SK-N-SH (cell line): Measurements from ENCODE around the gene SLC6A17. TPM values are rescaled to one million over a fixed set of nuclear protein-coding genes. Genes with fewer than 3 reads are reported as not detected.

Experiments
- CTCF ChIA-PET: fragments of 300-600, 350-600 bp; formaldehyde crosslinking; extraction: SDS; loops from one replicate; lab custom pipeline; 2021; lab: Yijun Ruan, JAX
- POLR2A ChIA-PET: fragments of 350-600 bp; sonication (Branson Sonifier 250); formaldehyde crosslinking; extraction: SDS; loops from one replicate; lab custom pipeline; 2020; ENCODE audit warnings: antibody characterized with exemption, inconsistent platforms; lab: Yijun Ruan, JAX
- DNase-seq: peaks from one replicate; pipeline ENCODE4 v3.0.0; 2012
- H2AFZ ChIP-seq: fragments of 200-600 bp; sonication (generic); 2 replicates; pipeline ENCODE4 v1.8.1; 2016; ENCODE audit warnings: antibody characterized with exemption, mild to moderate bottlenecking, low read depth
- H3F3A ChIP-seq: fragments of 200-600 bp; sonication (generic); replicated peaks from 2 replicates; pipeline ENCODE3; 2016; ENCODE audit warnings: antibody characterized with exemption, mild to moderate bottlenecking; ENCODE audit not compliant: insufficient read depth
- H3K27ac ChIP-seq, 2 experiments: fragments of 200-500 bp in 1 of 2; fragments of 200-600 bp in 1 of 2; sonication (Bioruptor generic) in 1 of 2; sonication (generic), shearing (Covaris generic) in 1 of 2; 2 replicates each; pipeline versions ENCODE4 v1.5.1 to v1.6.1; 2014 to 2016; ENCODE audit warnings: low read depth in 2 of 2, inconsistent platforms in 1 of 2, low read length in 1 of 2, mild to moderate bottlenecking in 1 of 2, mixed read lengths in 1 of 2
- H3K27me3 ChIP-seq: fragments of 200-600 bp; sonication (generic), shearing (Covaris generic); 2 replicates; pipeline ENCODE4 v1.6.1; 2016; ENCODE audit warnings: mixed run types; ENCODE audit not compliant: insufficient read depth
- H3K36me3 ChIP-seq, 2 experiments: fragments of 200-500 bp in 1 of 2; fragments of 200-600 bp in 1 of 2; sonication (Bioruptor generic) in 1 of 2; sonication (generic) in 1 of 2; replicated peaks in 1 of 2; 2 replicates each; pipeline versions ENCODE3 to v1.5.1; 2014 to 2016; ENCODE audit warnings: low read length in 1 of 2, mild to moderate bottlenecking in 1 of 2; ENCODE audit not compliant: insufficient read depth in 2 of 2, control insufficient read depth in 1 of 2
- H3K4me1 ChIP-seq, 2 experiments: fragments of 200-500 bp in 1 of 2; fragments of 200-600 bp in 1 of 2; sonication (Bioruptor generic) in 1 of 2; sonication (generic), shearing (Covaris generic) in 1 of 2; 2 replicates each; pipeline versions ENCODE4 v1.5.1 to v1.6.1; 2014 to 2016; ENCODE audit warnings: low read depth in 1 of 2, low read length in 1 of 2, mixed run types in 1 of 2; ENCODE audit not compliant: insufficient read depth in 2 of 2, control insufficient read depth in 1 of 2
- H3K4me2 ChIP-seq: fragments of 200-600 bp; sonication (generic), shearing (Covaris generic); 2 replicates; pipeline ENCODE4 v1.6.1; 2017; ENCODE audit warnings: mixed run types
- H3K4me3 ChIP-seq, 2 experiments: fragments of 200-500 bp in 1 of 2; fragments of 200-600 bp in 1 of 2; sonication (Bioruptor generic) in 1 of 2; sonication (generic), shearing (Covaris generic) in 1 of 2; 2 replicates each; pipeline versions ENCODE4 v1.5.1 to v1.8.1; 2014 to 2016; ENCODE audit warnings: low read depth in 2 of 2, inconsistent platforms in 1 of 2, low read length in 1 of 2, mild to moderate bottlenecking in 1 of 2, mixed read lengths in 1 of 2, moderate library complexity in 1 of 2
- H3K79me2 ChIP-seq: fragments of 200-600 bp; sonication (generic); 2 replicates; pipeline ENCODE4 v1.8.1; 2017; ENCODE audit warnings: mild to moderate bottlenecking; ENCODE audit not compliant: insufficient read depth
- H3K9ac ChIP-seq: fragments of 200-600 bp; sonication (generic); 2 replicates; pipeline ENCODE4 v1.6.1; 2017; ENCODE audit warnings: mixed run types
- H3K9me2 ChIP-seq: fragments of 200-600 bp; sonication (generic); 2 replicates; pipeline ENCODE4 v1.6.1; 2017; ENCODE audit warnings: mixed run types
- H3K9me3 ChIP-seq: fragments of 200-600 bp; sonication (generic); 2 replicates; pipeline ENCODE4 v1.6.1; 2017; ENCODE audit warnings: mixed run types, mild to moderate bottlenecking, moderate library complexity
- H4K20me1 ChIP-seq: fragments of 200-600 bp; sonication (generic); 2 replicates; pipeline ENCODE4 v1.6.1; 2017; ENCODE audit warnings: mild to moderate bottlenecking, mixed run types; ENCODE audit not compliant: insufficient read depth
- EZH2phosphoT487 ChIP-seq: fragments of 200-600 bp; sonication (generic); IDR thresholded peaks from 2 replicates; pipeline ENCODE4 v1.6.1; 2017; ENCODE audit warnings: low read depth, mixed run types, mild to moderate bottlenecking, antibody characterized with exemption, moderate library complexity, borderline replicate concordance
- FOSL2 ChIP-seq: IDR thresholded peaks from 2 replicates; pipeline ENCODE4 v1.4.0; 2012; ENCODE audit warnings: low read depth, mild to moderate bottlenecking, moderate library complexity, borderline replicate concordance
- FOXJ3 ChIP-seq: sonication (generic); formaldehyde crosslinking; IDR thresholded peaks from 2 replicates; pipeline ENCODE4 v1.5.1; 2020; ENCODE audit warnings: mild to moderate bottlenecking, missing genetic modification reagents
- FOXM1 ChIP-seq: IDR thresholded peaks from 2 replicates; pipeline ENCODE4 v1.4.0; 2012; ENCODE audit warnings: low read depth, mild to moderate bottlenecking
- GABPA ChIP-seq: IDR thresholded peaks from 2 replicates; pipeline ENCODE4 v1.4.0; 2012; ENCODE audit warnings: low read depth, mild to moderate bottlenecking
- GATA2 ChIP-seq: sonication (generic); formaldehyde crosslinking; IDR thresholded peaks from 2 replicates; pipeline ENCODE4 v1.5.0; 2020; ENCODE audit warnings: mild to moderate bottlenecking, missing genetic modification reagents
- MEF2A ChIP-seq: IDR thresholded peaks from 2 replicates; pipeline ENCODE4 v1.4.0; 2012; ENCODE audit warnings: low read depth, borderline replicate concordance
- NFIC ChIP-seq: IDR thresholded peaks from 2 replicates; pipeline ENCODE4 v1.4.0; 2012; ENCODE audit warnings: borderline replicate concordance
- POLR2AphosphoS5 ChIP-seq: IDR thresholded peaks from 2 replicates; pipeline ENCODE4 v1.6.1; 2012; ENCODE audit warnings: low read depth, low read length
- RCOR1 ChIP-seq: fragments of 150-350 bp; IDR thresholded peaks from 2 replicates; pipeline ENCODE4 v1.6.1; 2017; ENCODE audit warnings: antibody characterized with exemption, low read length
- RXRA ChIP-seq: IDR thresholded peaks from 2 replicates; pipeline ENCODE4 v1.4.0; 2012; ENCODE audit warnings: low read depth, mild to moderate bottlenecking, borderline replicate concordance
- SMC3 ChIP-seq: IDR thresholded peaks from 2 replicates; pipeline ENCODE4 v1.6.1; 2012; ENCODE audit warnings: low read depth, low read length, improper control_type of control experiment
- TAF1 ChIP-seq: IDR thresholded peaks from 2 replicates; pipeline ENCODE4 v1.6.1; 2012; ENCODE audit warnings: low read depth, mild to moderate bottlenecking, low read length, moderate library complexity, borderline replicate concordance
- TCF12 ChIP-seq: IDR thresholded peaks from 2 replicates; pipeline ENCODE4 v1.4.0; 2012
- WGBS: methylation state at CpG from one replicate; pipeline ENCODE4 v1.1.6; 2017; ENCODE audit warnings: low lambda C conversion rate; 5-methylcytosine and 5-hydroxymethylcytosine counted together
- polyA plus RNA-seq, 3 experiments: library from polyadenylated mRNA; depleted of rRNA; stranded (reverse); fragments of >200 nt; gene quantifications; 2 replicates each; pipeline ENCODE4 v1.2.3, GENCODE V29; 2012
- TF ChIP-seq, protein P1 (sequence below): IDR thresholded peaks from 2 replicates; pipeline ENCODE4 v1.4.0; 2012; ENCODE audit warnings: low read depth, borderline replicate concordance

SLC6A17 gene
- polyA plus RNA-seq, 1 of the 3 experiments (the other 2 are of a cell fraction) = 0.67 TPM

DNA sequence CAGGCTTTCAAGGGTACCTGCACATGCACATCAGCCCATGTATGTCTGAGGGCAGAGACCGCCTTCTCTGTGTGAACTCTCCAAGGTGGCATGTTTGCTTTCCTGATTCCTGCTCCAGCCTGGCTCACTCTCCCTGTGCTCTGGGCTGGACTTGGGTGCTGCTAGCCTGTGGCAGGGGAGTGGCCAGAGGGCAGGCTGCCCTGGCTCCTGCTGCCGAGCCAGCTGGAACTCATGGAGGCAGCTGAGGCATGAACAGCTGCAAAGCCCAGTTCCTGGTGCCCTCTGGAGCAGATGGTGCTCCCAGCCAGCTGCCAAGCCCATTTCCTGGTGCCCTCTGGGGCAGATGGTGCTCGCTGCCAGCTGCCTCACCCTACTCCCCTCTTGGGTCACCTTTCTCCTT is 30.5 kb upstream of the SLC6A17 start:
- no peak overlapping the region for H3K9ac ChIP-seq
- WGBS = 83% methylated on average over 1 of the region's 3 CpGs
- no peaks in the 10 kb centered on the region for H3K9me2 ChIP-seq
- ChIA-PET POLR2A (no interaction called here), CTCF (interaction anchor here (51.7 kb wide), 1 partner anchor 71 kb away, joined by 1768 read pairs; the partner anchor contains the start of gene STRIP1)
- H3K79me2 ChIP-seq = no peaks in the 10 kb centered on the region
- H2AFZ ChIP-seq = no peak overlapping the region
- H3K27ac ChIP-seq = no peak overlapping the region
- no peaks in the 10 kb centered on the region for H4K20me1 ChIP-seq
- H3K4me2 ChIP-seq = no peak overlapping the region
- H3F3A ChIP-seq = no peaks in the 10 kb centered on the region
- no peaks in the 10 kb centered on the region for H3K36me3 ChIP-seq
- TF ChIP-seq RCOR1 = no peak
- TF ChIP-seq, all 33 proteins: peak for 0
- Histone ChIP-seq H3K9me3 (no peaks in the 10 kb centered on the region), H3K27me3 (no peaks in the 10 kb centered on the region; the same call in 1 of the 2 replicates), H3K4me3 (no peak overlapping the region), H3K4me1 (peaks cover 0 to 3% of the 10 kb centered on the region in 2 experiments; a peak in 1 of 4 replicates)
- DNase-seq = no peak

DNA sequence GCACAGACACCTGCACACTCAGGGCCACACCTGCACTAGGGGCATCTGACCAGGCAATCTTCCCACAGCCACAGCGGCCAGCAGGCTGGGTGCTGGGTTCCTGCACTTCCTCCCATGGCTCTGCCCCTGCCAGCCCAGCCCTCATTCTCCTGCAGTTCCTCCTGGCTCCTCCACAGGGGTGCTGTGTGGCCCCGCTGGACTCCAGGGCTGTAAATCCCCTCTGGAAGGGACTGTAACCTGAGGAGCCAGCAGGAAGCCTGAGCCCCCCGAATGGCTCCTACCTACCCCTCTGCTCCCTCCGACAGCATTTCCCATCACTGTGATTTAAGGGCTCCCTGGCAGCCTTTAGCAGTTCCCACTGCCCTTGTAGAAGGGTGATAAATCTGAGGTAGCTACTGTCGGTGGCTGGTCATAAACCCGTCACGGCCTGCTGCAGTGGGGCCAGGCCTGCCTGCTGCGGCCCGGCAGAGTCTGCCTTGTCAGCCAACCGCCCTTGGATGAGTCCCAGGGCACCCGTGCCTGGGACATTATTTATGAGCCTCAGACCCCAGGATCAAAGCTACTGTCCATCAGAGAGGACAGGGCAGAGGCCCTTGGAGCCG is 29.2 kb upstream of the SLC6A17 start:
- Histone ChIP-seq H2AFZ (no peak overlapping the region), H3K79me2 (no peaks in the 10 kb centered on the region), H4K20me1 (no peaks in the 10 kb centered on the region), H3K9ac (no peak overlapping the region), H3K4me3 (no peak overlapping the region), H3F3A (no peaks in the 10 kb centered on the region), H3K27ac (no peak overlapping the region), H3K9me3 (no peaks in the 10 kb centered on the region), H3K27me3 (no peaks in the 10 kb centered on the region), H3K4me1 (no peaks in the 10 kb centered on the region; a peak in 1 of 4 replicates), H3K9me2 (no peaks in the 10 kb centered on the region), H3K4me2 (no peak overlapping the region), H3K36me3 (no peaks in the 10 kb centered on the region)
- CTCF ChIA-PET = interaction anchor here (0.7 to 51.7 kb wide), 3 partner anchors 33 to 72 kb away, joined by 3 to 1768 read pairs (median 3); partner anchors contain the start of gene STRIP1
- POLR2A ChIA-PET = no interaction called here
- no peak for DNase-seq
- WGBS = 59% methylated on average over 8 of the region's 12 CpGs
- TF ChIP-seq FOSL2 = no peak
- no peak for TF ChIP-seq FOXM1
- TF ChIP-seq GATA2 (CRISPR knock-in tag) = no peak
- TF ChIP-seq TCF12 = no peak
- no peak for TF ChIP-seq EZH2phosphoT487
- TF ChIP-seq RXRA = no peak
- TF ChIP-seq TAF1 = no peak
- no peak for TF ChIP-seq NFIC
- TF ChIP-seq, all 33 proteins: peak for 0

DNA sequence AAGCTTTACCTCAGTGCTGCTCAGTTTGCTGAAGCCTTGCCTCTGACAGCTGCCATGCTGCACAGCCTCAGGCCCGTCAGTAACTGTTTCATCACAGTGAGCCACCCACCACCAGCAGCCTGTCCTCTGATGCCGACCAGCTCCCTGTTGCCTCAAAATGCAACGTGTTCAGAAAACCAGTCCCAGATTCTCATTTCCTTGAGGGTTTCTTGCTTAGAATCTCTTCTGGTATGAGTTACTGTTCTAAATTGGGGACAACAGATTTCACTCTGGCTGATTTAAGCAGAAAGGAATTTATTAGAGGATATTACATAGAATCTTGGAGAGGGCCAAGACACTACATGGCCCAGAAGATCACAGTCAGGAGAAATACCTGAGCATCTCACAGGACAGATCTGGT is 27.1 kb upstream of the SLC6A17 start:
- no peaks in the 10 kb centered on the region; a peak in 1 of 4 replicates for H3K4me1 ChIP-seq
- no peak for TF ChIP-seq MEF2A
- TF ChIP-seq RXRA = no peak
- TF ChIP-seq FOXJ3 (CRISPR knock-in tag) = no peak
- TF ChIP-seq POLR2AphosphoS5 = no peak
- no peak for TF ChIP-seq TAF1
- TF ChIP-seq, protein P1, sequence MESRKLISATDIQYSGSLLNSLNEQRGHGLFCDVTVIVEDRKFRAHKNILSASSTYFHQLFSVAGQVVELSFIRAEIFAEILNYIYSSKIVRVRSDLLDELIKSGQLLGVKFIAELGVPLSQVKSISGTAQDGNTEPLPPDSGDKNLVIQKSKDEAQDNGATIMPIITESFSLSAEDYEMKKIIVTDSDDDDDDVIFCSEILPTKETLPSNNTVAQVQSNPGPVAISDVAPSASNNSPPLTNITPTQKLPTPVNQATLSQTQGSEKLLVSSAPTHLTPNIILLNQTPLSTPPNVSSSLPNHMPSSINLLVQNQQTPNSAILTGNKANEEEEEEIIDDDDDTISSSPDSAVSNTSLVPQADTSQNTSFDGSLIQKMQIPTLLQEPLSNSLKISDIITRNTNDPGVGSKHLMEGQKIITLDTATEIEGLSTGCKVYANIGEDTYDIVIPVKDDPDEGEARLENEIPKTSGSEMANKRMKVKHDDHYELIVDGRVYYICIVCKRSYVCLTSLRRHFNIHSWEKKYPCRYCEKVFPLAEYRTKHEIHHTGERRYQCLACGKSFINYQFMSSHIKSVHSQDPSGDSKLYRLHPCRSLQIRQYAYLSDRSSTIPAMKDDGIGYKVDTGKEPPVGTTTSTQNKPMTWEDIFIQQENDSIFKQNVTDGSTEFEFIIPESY = no peak
- no peak for TF ChIP-seq SMC3
- no peak for TF ChIP-seq GABPA
- POLR2A ChIA-PET = no interaction called here
- H3K4me3 ChIP-seq = no peak overlapping the region; a peak in 1 of 4 replicates
- no peaks in the 10 kb centered on the region for H3F3A ChIP-seq
- H3K27me3 ChIP-seq = no peaks in the 10 kb centered on the region
- H3K9me2 ChIP-seq = no peaks in the 10 kb centered on the region
- H3K79me2 ChIP-seq = no peaks in the 10 kb centered on the region
- H3K9ac ChIP-seq = no peak overlapping the region
- H2AFZ ChIP-seq = no peak overlapping the region
- H3K27ac ChIP-seq = no peak overlapping the region
- H3K36me3 ChIP-seq = no peaks in the 10 kb centered on the region
- DNase-seq = no peak
- CTCF ChIA-PET = interaction anchor here (1.0 to 51.7 kb wide), 4 partner anchors 18 to 74 kb away, joined by 3 to 1768 read pairs (median 4); partner anchors contain the start of gene STRIP1
- WGBS = 18% methylated on average over 3 of the region's 3 CpGs
- H3K9me3 ChIP-seq = no peaks in the 10 kb centered on the region
- H4K20me1 ChIP-seq = no peaks in the 10 kb centered on the region
- H3K4me2 ChIP-seq = no peak overlapping the region
